HG02885 (cell line): ENCODE measurements around the gene FSTL5.
"Not testable (repeated sequence)": the region's sequence is repeated elsewhere in the genome, so short reads cannot be mapped to it uniquely, and the experiment has no call there.

Source experiments
- ATAC-seq: cut with Tn5 transposase; IDR thresholded peaks from one replicate; pipeline ENCODE4 v1.9.1; 2021; ENCODE audit warnings: mild to moderate bottlenecking; ENCODE audit not compliant: unreplicated experiment, poor library complexity

The FSTL5 gene

GRCh38 chr4:162104459-162105124 lies 59.2 kb downstream of the FSTL5 start:
- ATAC-seq = no peak

GRCh38 chr4:162103908-162104307 lies 59.9 kb downstream of the FSTL5 start:
- not testable (repeated sequence) for ATAC-seq

GRCh38 chr4:162102713-162103112 lies 61.1 kb downstream of the FSTL5 start:
- no peak for ATAC-seq

- no peak for ATAC-seq
Measured at GRCh38 chr4:162101337-162101736, 62.5 kb downstream of the FSTL5 start.

- no peak for ATAC-seq
Measured at GRCh38 chr4:162075726-162076125, 88.1 kb downstream of the FSTL5 start.

- ATAC-seq = no peak
Measured at GRCh38 chr4:162061214-162061613, 102.6 kb downstream of the FSTL5 start.

- ATAC-seq = no peak
Measured at GRCh38 chr4:162059656-162060055, 104.1 kb downstream of the FSTL5 start.

GRCh38 chr4:162056990-162057389 lies 106.8 kb downstream of the FSTL5 start:
- no peak for ATAC-seq

GRCh38 chr4:162046135-162046534 lies 117.7 kb downstream of the FSTL5 start:
- no peak for ATAC-seq

GRCh38 chr4:162038112-162038511 lies 125.7 kb downstream of the FSTL5 start:
- no peak for ATAC-seq

GRCh38 chr4:162017863-162018262 lies 145.9 kb downstream of the FSTL5 start:
- no peak for ATAC-seq

GRCh38 chr4:162016991-162017390 lies 146.8 kb downstream of the FSTL5 start:
- ATAC-seq = no peak

GRCh38 chr4:162016219-162016618 lies 147.6 kb downstream of the FSTL5 start:
- no peak for ATAC-seq

GRCh38 chr4:162015090-162015489 lies 148.7 kb downstream of the FSTL5 start:
- no peak for ATAC-seq

GRCh38 chr4:162011089-162011488 lies 152.7 kb downstream of the FSTL5 start:
- ATAC-seq = no peak

GRCh38 chr4:162010362-162010761 lies 153.4 kb downstream of the FSTL5 start:
- no peak for ATAC-seq

- no peak for ATAC-seq
Measured at GRCh38 chr4:161992317-161992716, 171.5 kb downstream of the FSTL5 start.

GRCh38 chr4:161991811-161992210 lies 172.0 kb downstream of the FSTL5 start:
- ATAC-seq = no peak

- ATAC-seq = no peak
Measured at GRCh38 chr4:161990721-161991120, 173.1 kb downstream of the FSTL5 start.

GRCh38 chr4:161988946-161989345 lies 174.9 kb downstream of the FSTL5 start:
- ATAC-seq = no peak

- no peak for ATAC-seq
Measured at GRCh38 chr4:161987611-161988010, 176.2 kb downstream of the FSTL5 start.

- no peak for ATAC-seq
Measured at GRCh38 chr4:161952382-161952781, 211.4 kb downstream of the FSTL5 start.
